Panc1 (cell line): ENCODE measurements around the gene GJB4.
"Not testable (repeated sequence)": the region's sequence is repeated elsewhere in the genome, so short reads cannot be mapped to it uniquely, and the experiment has no call there.

Experiments used
- CTCF ChIP-seq: fragments of 450-650 bp; IDR thresholded peaks from 2 replicates; pipeline ENCODE4 v1.5.1; 2017; ENCODE audit warnings: mild to moderate bottlenecking
- SIN3A ChIP-seq: IDR thresholded peaks from 2 replicates; pipeline ENCODE4 v1.6.1; 2012; ENCODE audit warnings: low read depth, mild to moderate bottlenecking, low read length, moderate library complexity, borderline replicate concordance; ENCODE audit not compliant: insufficient read depth

- TF ChIP-seq SIN3A, CTCF: not testable (repeated sequence)
Observed at GRCh38 chr1:34810781-34811180, 51.2 kb downstream of the GJB4 start.
